GM12878 (cell line): ENCODE measurements around the gene LSMEM2. TPM values are rescaled to one million over a fixed set of nuclear protein-coding genes. Genes with fewer than 3 reads are reported as not detected.

ENCODE experiments used
- ASH2L ChIP-seq: fragments of 300-600, 200-600 bp; sonication (generic); IDR thresholded peaks from 2 replicates; pipeline ENCODE4 v1.6.1; 2017; ENCODE audit warnings: low read depth, mild to moderate bottlenecking, borderline replicate concordance
- E2F4 ChIP-seq: IDR thresholded peaks from 2 replicates; pipeline ENCODE4 v1.6.1; 2012; ENCODE audit warnings: low read depth, low read length, improper control_type of control experiment
- FOS ChIP-seq: IDR thresholded peaks from 3 replicates; pipeline ENCODE4 v1.6.1; 2011; ENCODE audit warnings: borderline replicate concordance; ENCODE audit not compliant: insufficient read length; ENCODE audit errors: extremely low read depth
- GABPA ChIP-seq: IDR thresholded peaks from 2 replicates; pipeline ENCODE4 v1.6.1; 2014; ENCODE audit warnings: antibody characterized with exemption, low read depth, mild to moderate bottlenecking, inconsistent platforms
- HDAC6 ChIP-seq: fragments of 200-600 bp; sonication (generic); IDR thresholded peaks from one replicate; pipeline ENCODE4 v1.8.0; 2017; ENCODE audit warnings: antibody characterized with exemption; ENCODE audit not compliant: unreplicated experiment
- LARP7 ChIP-seq: fragments of 450-650 bp; IDR thresholded peaks from 2 replicates; pipeline ENCODE4 v1.6.1; 2017; ENCODE audit warnings: mild to moderate bottlenecking
- MYB ChIP-seq: fragments of 150-350 bp; IDR thresholded peaks from 2 replicates; pipeline ENCODE4 v1.6.1; 2014; ENCODE audit warnings: mild to moderate bottlenecking, low read depth, low read length, borderline replicate concordance
- NFIC ChIP-seq: IDR thresholded peaks from 2 replicates; pipeline ENCODE4 v1.6.1; 2012; ENCODE audit warnings: low read depth, mild to moderate bottlenecking, inconsistent platforms, low read length, moderate library complexity
- NKRF ChIP-seq: fragments of 450-650 bp; conservative IDR thresholded peaks from 2 replicates; pipeline ENCODE4 v1.6.1; 2017; ENCODE audit warnings: mild to moderate bottlenecking, moderate library complexity
- POLR2A ChIP-seq: IDR thresholded peaks from 2 replicates; pipeline ENCODE4 v1.6.1; 2011; ENCODE audit warnings: low read depth, mild to moderate bottlenecking, low read length
- POLR2AphosphoS2 ChIP-seq: IDR thresholded peaks from 2 replicates; pipeline ENCODE4 v1.6.1; 2011; ENCODE audit warnings: low read depth, mild to moderate bottlenecking, low read length, improper control_type of control experiment, moderate library complexity
- POLR2AphosphoS5 ChIP-seq: IDR thresholded peaks from 2 replicates; pipeline ENCODE4 v1.6.1; 2011; ENCODE audit warnings: mild to moderate bottlenecking, low read length, inconsistent platforms
- RBBP5 ChIP-seq: fragments of 200-600 bp; sonication (generic); conservative IDR thresholded peaks from 2 replicates; pipeline ENCODE4 v1.6.1; 2016
- SIN3A ChIP-seq: IDR thresholded peaks from 2 replicates; pipeline ENCODE4 v1.6.1; 2012; ENCODE audit warnings: low read depth, low read length, improper control_type of control experiment
- SMAD5 ChIP-seq: IDR thresholded peaks from 2 replicates; pipeline ENCODE4 v1.6.1; 2016; ENCODE audit warnings: antibody characterized with exemption, low read depth
- SP1 ChIP-seq: IDR thresholded peaks from one replicate; pipeline ENCODE4 v1.6.1; 2011; ENCODE audit warnings: low read depth, low read length
- ZNF24 ChIP-seq: fragments of 450-650 bp; IDR thresholded peaks from 2 replicates; pipeline ENCODE4 v1.6.1; 2017; ENCODE audit warnings: antibody characterized with exemption, mild to moderate bottlenecking
- ZNF687 ChIP-seq: fragments of 450-650 bp; IDR thresholded peaks from 2 replicates; pipeline ENCODE4 v1.6.1; 2017; ENCODE audit warnings: mild to moderate bottlenecking, moderate library complexity
- polyA plus RNA-seq, 11 experiments: library from polyadenylated mRNA; depleted of rRNA in 4 of 11; unstranded in 6 of 11; stranded (reverse) in 5 of 11; fragments of >200 nt; fragmentation: Nextera tagmentation in 4 of 11; fragmentation: Illumina TruSeq in 1 of 11; extraction: Ambion mirVana in 4 of 11; extraction: Trizol in 1 of 11; gene quantifications; 1 replicate in 1 of 11; 2 replicates in 10 of 11; pipeline versions ENCODE4 v1.2.1 to v1.2.3, GENCODE V29; 2011 to 2016; ENCODE audit warnings: inconsistent platforms in 2 of 11, missing spikeins in 2 of 11, low read depth in 1 of 11
- total RNA-seq, 4 experiments: library from RNA; depleted of rRNA in 3 of 4; stranded (reverse); fragments of >200 nt in 3 of 4; fragmentation: Illumina TruSeq in 1 of 4; extraction: Trizol in 1 of 4; gene quantifications; 2 replicates each; pipeline versions ENCODE4 v1.2.1 to v1.2.3, GENCODE V29; 2013 to 2021
- TF ChIP-seq, protein P1 (sequence below): IDR thresholded peaks from 2 replicates; pipeline ENCODE4 v1.6.1; 2012; ENCODE audit warnings: low read length, inconsistent platforms

The LSMEM2 gene
- total and polyA plus RNA-seq, 10 of the 15 experiments (the other 5 are each of a cell fraction or from before 2014, with no cell fraction given), result 0.17 TPM; not detected in 9

DNA sequence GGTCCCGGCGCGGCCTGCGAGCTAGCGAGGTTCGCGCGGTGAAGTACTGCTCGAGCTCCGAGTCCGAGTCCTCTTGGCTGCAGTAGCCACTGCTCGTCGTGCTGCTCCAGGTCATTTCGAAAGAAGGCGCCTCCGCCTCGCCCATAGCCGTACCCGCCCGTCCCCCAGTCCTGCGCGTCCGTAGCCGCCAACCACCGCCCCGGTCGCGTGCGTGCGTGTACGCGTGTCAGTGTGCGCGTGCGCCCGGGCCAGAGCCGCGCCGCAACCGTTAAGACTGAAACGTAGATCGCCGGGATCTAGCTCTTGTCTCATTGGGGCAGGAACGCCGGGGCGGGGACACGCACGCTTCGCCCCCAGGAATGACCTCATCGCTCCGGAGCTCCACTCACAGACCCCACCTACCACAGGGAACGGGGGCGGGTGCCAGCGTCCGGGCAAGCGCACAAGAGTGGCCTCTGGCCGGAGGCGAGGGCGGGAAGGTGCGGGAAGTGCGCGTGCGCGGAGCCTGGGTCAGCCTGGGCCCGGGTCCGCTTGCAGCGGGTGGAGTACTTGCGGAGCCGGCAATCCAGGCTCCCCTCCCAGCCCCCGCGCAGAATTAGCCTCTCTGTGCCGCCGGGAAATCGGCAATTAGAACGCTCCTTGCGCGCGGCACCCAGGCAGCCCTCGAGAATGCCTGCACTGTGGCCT is 58.4 kb downstream of the LSMEM2 start (continued):
- TF ChIP-seq ZNF687 (peak; percentile 62), SMAD5 (peak; percentile 56; the same call in 1 of the 2 replicates), GABPA (no peak), POLR2AphosphoS5 (peak; percentile 80), NFIC (no peak), ZNF24 (no peak), HDAC6 (no peak), ASH2L (no peak), RBBP5 (no peak), FOS (no peak), LARP7 (peak; percentile 95), E2F4 (peak; percentile 88), POLR2A (peak; percentile 92), SP1 (peak; percentile 60), POLR2AphosphoS2 (0 out of 2 replicates have a peak, but pooled peaks have one; percentile 77), MYB (peak; percentile 78; the same call in 1 of the 2 replicates), SIN3A (peak; percentile 95), NKRF (peak; percentile 98)
- TF ChIP-seq, protein P1, sequence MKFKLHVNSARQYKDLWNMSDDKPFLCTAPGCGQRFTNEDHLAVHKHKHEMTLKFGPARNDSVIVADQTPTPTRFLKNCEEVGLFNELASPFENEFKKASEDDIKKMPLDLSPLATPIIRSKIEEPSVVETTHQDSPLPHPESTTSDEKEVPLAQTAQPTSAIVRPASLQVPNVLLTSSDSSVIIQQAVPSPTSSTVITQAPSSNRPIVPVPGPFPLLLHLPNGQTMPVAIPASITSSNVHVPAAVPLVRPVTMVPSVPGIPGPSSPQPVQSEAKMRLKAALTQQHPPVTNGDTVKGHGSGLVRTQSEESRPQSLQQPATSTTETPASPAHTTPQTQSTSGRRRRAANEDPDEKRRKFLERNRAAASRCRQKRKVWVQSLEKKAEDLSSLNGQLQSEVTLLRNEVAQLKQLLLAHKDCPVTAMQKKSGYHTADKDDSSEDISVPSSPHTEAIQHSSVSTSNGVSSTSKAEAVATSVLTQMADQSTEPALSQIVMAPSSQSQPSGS, result no peak
